NCI-H2029 treated with DMSO at 0.1 percent for 48 hours (cell line): ENCODE results near the gene GJC1.

ENCODE experiments used
- DNase-seq: peaks from one replicate; lab custom pipeline; 2025; lab: John Stamatoyannopoulos, UW

The GJC1 gene

DNA sequence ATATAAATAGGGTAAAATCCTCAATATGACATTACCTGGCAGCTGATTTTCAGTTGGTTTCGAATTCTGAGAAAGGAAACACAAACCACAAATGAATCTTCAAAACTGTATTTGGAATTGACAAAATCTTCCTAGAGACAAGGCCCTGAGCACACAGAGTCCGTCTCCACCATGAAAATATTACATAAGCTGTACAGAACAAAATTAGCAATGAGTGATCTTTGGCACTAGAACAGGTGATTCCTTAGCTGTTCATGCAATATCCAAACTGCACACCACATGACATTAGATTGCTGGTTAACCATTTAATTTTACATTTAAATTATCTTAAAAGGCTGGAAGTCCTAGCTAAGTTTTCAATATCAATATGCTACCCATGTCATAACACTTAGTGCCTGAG lies 31.7 kb downstream of the GJC1 start:
- no peak for DNase-seq

DNA sequence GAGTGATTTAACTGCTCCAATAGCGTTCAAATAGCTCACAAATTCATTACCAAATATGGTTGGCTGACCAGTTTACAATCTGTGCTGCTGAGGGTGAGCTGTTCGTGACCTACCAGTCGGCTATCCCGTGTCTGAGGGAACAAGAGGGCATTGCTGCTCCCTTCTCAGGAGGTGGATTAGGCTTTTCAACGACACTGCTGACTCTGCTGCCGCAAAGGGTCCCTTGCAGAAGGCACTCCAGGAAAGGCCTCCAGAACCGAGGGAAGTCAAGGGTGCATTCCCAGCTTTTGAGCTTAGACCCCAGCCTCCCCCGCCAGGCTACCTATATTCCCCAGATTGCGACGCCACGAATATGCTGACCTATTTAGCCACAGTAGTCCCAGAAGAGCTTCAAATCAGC lies 32.3 kb downstream of the GJC1 start:
- no peak for DNase-seq

- DNase-seq, result no peak
Observed at GRCh38 chr17:44796731-44797130, 33.4 kb downstream of the GJC1 start.

- no peak for DNase-seq
Observed at GRCh38 chr17:44795928-44796327, 34.2 kb downstream of the GJC1 start.

- no peak for DNase-seq
Observed at GRCh38 chr17:44795421-44795820, 34.7 kb downstream of the GJC1 start.

DNA sequence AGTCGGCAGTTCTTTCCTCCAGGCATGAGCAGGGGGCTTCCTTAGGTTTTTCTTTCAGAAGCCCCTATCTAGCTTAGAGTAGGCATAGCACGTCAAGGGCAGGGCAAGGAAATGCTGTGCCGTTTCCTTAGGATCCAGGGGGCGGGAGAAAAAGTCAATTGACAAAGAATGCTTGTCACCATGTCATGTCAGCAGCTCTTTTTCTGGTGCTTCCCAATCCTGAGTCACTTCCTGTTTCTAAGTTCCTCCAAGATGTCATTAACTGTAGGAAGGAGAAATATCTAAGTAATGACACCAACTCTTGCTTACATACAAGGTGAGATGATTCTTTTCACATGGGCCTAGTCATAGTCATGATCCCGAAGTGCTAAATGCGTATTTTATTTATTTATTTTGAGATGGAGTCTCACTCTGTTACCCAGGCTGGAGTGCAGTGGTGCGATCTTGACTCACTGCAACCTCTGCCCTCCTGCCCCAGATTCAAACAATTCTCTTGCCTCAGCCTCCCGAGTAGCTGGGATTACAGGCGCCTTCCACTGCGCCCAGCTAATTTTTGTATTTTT lies 35.2 kb downstream of the GJC1 start:
- no peak for DNase-seq

GRCh38 chr17:44793885-44794842 lies 35.9 kb downstream of the GJC1 start:
- DNase-seq, result no peak

DNA sequence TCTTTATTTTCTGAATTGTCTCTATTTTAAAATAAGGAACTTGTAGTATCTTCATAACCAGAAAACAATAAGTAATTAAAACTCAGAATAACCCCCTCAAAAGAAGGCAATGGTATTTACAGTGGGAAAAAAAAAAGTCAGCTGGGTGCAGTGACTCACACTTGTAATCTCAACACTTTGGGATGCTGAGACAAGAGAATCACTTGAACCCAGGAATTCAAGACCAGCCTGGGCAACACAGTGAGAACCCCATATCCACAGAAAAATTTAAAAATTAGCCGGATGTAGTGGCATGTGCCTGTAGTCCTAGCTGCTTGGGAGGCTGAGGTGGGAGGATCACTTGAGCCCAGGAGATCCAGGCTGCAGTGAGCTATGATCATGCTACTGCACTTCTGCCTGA lies 37.8 kb downstream of the GJC1 start:
- DNase-seq, result no peak

- no peak for DNase-seq
Observed at GRCh38 chr17:44788139-44788538, 41.9 kb downstream of the GJC1 start.

- no peak for DNase-seq
Observed at GRCh38 chr17:44787271-44787940, 42.7 kb downstream of the GJC1 start.

DNA sequence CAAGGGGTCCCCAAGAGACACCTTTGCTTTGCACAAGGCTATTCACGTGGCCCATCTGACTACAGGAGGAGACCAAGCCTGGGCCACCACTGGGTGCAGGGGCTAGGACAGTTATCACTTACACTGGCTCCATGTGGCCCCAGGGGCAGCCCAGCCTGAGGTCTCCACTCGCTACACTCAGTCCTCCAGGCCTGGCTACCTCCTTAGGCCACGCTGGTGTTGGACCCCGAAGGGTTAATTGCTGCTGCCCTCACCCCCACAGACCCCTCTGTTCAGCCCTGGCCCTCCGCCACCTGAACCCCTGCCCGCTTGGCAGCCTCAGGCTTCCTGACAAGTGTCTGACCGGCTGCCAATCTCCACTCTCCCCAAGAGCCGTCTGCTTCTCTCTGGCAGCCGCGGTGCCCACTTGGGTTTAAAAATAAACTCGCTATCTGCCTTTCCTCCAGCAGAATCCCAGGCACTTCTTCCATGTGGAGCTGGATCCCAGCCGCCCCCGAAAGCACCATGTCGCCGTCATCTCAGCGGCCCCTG lies 43.5 kb downstream of the GJC1 start:
- DNase-seq, result peak; percentile 29

DNA sequence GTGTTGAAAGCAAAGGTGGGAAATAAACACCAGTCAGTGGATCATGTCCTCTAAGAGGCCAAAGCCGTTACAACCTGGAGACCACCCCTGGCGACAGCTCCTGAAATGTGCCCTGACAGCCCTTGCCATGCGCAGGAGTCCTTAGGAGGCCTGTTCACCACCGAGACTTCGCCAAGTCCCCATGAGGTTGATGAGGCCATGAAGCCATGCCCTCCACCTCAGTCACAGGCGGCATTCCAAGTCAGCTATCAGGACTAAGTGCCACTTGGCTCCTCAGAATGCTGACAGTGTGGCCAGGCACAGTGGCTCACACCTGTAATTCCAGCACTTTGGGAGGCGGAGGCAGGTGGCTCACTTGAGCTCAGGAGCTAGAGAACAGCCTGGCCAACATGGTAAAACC lies 44.2 kb downstream of the GJC1 start:
- peak; percentile 25 for DNase-seq

DNA sequence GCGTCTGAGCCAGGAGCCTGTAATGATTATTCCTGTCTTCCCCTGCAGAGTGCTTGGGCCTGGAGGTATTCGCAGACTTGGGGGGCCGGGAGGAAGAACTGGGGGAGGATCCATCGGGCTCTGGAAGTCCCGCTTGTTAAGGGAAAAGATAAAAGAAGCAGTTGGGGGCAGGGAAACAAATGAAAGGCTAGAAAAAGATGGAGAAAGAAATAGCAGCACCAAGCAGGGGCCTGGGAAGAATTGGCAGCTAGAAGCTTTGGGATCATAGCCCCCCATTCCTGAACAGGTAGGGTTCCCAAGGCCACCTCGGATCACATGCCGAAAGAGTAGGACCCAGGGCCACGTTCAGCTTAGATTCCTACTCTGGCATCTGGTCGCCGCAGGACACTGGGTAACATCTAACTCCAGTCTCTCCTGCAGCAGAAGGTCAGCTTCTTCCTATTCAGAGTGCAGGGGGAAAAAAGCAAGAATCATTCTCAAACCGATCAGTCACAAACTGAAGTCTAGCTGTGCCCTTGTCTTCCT lies 47.7 kb downstream of the GJC1 start:
- no peak for DNase-seq

DNA sequence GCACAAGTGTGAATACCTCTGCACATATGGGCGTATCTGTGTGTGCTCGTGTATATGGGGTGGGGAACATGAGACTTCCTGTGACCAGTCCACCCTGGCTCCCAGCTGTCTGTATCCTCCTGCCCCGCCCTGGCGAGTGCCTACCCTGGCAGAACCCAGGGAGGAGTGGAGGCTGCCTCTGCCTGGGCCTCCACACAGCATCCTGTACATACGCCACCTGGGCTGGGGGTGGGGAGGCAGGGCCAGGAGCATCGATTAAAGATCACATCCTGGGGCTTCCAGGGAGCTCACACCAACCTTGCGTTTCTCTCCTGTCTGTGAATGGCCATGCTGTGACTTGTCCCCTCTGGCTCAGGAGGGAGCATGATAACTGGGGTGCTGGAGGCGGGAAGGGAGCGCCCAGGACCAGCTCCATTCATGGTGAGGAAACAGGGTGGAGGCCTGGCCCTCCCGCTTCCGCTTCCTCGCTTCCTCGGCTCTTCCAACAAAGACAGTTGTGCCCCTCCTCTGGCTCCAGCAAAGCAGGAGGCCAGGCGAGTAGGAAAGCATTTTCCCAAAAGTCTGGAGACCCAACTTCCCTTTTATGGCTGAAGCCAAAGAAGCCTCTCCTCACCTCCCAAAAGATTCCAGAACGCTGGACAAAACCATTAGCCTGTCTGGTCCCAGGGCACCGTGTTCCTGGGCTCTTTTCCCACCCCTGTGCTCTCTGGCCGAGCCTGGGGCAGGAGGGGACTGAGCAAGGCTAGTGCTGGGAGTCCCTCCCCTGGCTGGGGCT lies 48.3 kb downstream of the GJC1 start:
- no peak for DNase-seq

- no peak for DNase-seq
Observed at GRCh38 chr17:44780845-44781480, 49.1 kb downstream of the GJC1 start.

DNA sequence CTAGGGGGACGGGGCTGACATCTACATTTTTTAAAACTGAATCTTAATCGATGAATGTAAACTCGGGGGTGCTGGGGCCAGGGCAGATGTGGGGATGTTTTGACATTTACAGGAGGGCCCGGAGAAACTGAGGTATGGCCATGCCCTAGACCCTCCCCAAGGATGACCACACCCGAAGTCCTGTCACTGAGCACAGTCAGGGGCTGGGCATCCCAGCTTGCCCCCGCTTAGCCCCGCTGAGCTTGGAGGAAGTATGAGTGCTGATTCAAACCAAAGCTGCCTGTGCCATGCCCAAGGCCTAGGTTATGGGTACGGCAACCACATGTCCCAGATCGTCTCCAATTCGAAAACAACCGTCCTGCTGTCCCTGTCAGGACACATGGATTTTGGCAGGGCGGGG lies 49.9 kb downstream of the GJC1 start:
- DNase-seq, result no peak

DNA sequence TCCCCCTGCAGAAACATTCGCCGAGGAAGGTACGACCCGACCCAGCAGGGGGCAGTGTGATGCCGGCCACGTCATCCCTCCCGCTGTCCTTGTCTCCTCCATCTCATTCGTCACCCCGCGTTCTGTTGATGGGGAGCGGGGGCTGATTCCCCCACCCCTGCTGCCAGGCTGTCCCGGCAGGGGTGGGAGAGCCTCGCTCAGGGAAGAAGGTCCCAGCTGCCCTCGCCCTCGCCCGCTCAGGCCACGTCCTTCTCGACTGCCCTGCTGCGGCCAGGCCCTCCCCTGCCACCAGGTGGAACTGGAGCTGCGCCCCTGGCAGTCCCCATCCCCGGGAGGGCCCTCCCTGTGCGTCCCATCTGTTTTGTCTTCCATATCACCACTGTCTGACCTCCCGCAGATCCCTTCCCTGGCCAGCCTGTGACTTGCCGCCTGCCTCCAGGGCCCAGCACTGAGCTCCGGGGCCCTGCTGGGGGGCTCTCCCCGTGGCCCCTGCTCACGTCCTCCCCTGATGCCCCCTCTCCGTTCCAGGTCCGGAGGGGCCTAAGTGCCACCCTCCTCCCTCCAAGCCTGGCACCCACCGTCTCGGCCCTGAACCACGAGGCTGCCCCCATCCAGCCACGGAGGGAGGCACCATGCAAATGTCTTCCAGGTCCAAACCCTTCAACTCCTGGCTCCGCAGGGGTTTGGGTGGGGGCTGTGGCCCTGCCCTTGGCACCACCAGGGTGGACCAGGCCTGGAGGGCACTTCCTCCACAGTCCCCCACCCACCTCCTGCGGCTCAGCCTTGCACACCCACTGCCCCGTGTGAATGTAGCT lies 50.7 kb downstream of the GJC1 start:
- DNase-seq, result peak; percentile 33

DNA sequence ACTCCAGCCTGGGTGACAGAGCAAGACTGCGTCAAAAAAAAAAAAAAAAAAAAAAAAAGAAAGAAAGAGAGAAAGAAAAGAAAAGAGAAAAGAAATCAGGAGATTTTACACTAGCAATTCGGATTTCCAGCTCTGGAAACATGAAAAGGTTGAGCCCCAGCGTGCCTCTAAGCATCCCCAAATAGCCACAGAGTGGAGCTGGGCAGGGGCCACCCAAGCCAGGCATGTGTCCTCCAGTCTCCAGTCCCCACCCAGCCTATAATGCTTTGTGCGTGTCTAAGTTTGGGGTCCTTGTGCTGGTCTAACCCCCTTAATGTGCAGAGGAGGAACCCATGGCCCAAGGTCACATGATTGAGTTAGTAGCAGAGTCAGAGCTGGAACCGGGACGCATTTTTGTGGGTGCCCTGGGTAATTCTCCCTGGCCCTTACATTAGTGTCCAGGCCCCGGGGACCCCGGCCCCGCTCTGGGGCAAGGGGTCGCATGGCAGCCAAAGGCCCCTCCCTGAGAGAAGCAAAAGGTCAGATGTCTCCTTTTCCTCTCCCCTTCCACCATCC lies 51.4 kb downstream of the GJC1 start:
- no peak for DNase-seq

GRCh38 chr17:44777394-44778348 lies 52.4 kb downstream of the GJC1 start:
- DNase-seq, result no peak
